ENCODE results near the gene LINGO1. TPM values are rescaled to one million over a fixed set of nuclear protein-coding genes. Genes with fewer than 3 reads are reported as not detected.

Gene LINGO1
- total and polyA plus RNA-seq, 8 donors, result 0.25 to 1.3 (median 0.57) TPM; not detected in 4

GRCh38 chr15:77564938-77565337 lies 67.8 kb downstream of the LINGO1 start:
- no peaks in the 10 kb centered on the region for H3K9me3 ChIP-seq
- intact Hi-C loops (cut with DNase I; ENCODE audit: low total_unique reads), result no loop called here
- no peak overlapping the region for H3K27ac ChIP-seq
- peaks cover 0 to 20% (median 11%) of the 10 kb centered on the region in 4 donors for H3K4me1 ChIP-seq
- no peak overlapping the region for H3K4me3 ChIP-seq
- TF ChIP-seq CTCF (IDR thresholded peaks at IDR 0.05), result no peak
- no peak for TF ChIP-seq POLR2AphosphoS5 (IDR thresholded peaks at IDR 0.05)
- TF ChIP-seq EP300 (IDR thresholded peaks at IDR 0.05), result no peak
- no peak for TF ChIP-seq POLR2A (IDR thresholded peaks at IDR 0.05)
- H3K36me3 ChIP-seq, result no peaks in the 10 kb centered on the region
- no peaks in the 10 kb centered on the region for H3K27me3 ChIP-seq
- 75 to 85% (median 77%) methylated on average over 9 of the region's 9 CpGs for WGBS, 5 donors
- no peak for DNase-seq

- intact Hi-C loops (cut with DNase I; ENCODE audit: low total_unique reads), result no loop called here
- TF ChIP-seq EP300 (IDR thresholded peaks at IDR 0.05) (no peak), POLR2A (IDR thresholded peaks at IDR 0.05) (no peak), POLR2AphosphoS5 (IDR thresholded peaks at IDR 0.05) (no peak), CTCF (IDR thresholded peaks at IDR 0.05) (no peak)
- WGBS, 5 donors, result 74 to 91% (median 84%) methylated on average over 3 of the region's 3 CpGs
- Histone ChIP-seq H3K4me3 (no peak overlapping the region), H3K27ac (no peak overlapping the region), H3K4me1 (peaks cover 0 to 14% (median 6%) of the 10 kb centered on the region in 4 donors), H3K9me3 (no peaks in the 10 kb centered on the region), H3K27me3 (no peaks in the 10 kb centered on the region), H3K36me3 (no peaks in the 10 kb centered on the region)
- no peak for DNase-seq
Observed at GRCh38 chr15:77564341-77564740, 68.4 kb downstream of the LINGO1 start.

GRCh38 chr15:77563623-77564156 lies 69.0 kb downstream of the LINGO1 start:
- no peak for DNase-seq
- H3K36me3 ChIP-seq, result no peaks in the 10 kb centered on the region
- intact Hi-C loops (cut with DNase I; ENCODE audit: low total_unique reads), result no loop called here
- no peak for TF ChIP-seq CTCF (IDR thresholded peaks at IDR 0.05)
- no peak for TF ChIP-seq POLR2A (IDR thresholded peaks at IDR 0.05)
- no peak for TF ChIP-seq EP300 (IDR thresholded peaks at IDR 0.05)
- TF ChIP-seq POLR2AphosphoS5 (IDR thresholded peaks at IDR 0.05), result no peak
- peaks cover 0 to 8% (median 2%) of the 10 kb centered on the region in 4 donors for H3K4me1 ChIP-seq
- H3K27me3 ChIP-seq, result no peaks in the 10 kb centered on the region
- WGBS, 5 donors, result 44 to 68% (median 47%) methylated on average over 6 of the region's 6 CpGs
- no peak overlapping the region for H3K27ac ChIP-seq
- H3K9me3 ChIP-seq, result no peaks in the 10 kb centered on the region
- no peak overlapping the region for H3K4me3 ChIP-seq

Other genes starting within 250 kb of the LINGO1 start
- 10 to 100 TPM; 16.9 to 72.5 (median 24.9) TPM for gene PEAK1, start 212.8 kb downstream of the LINGO1 start, total RNA-seq
- 1 to 10 TPM; 1.7 to 6.6 (median 4.5) TPM for gene PEAK1, start 212.8 kb downstream of the LINGO1 start, polyA plus RNA-seq
- gene HMG20A, start 212.0 kb downstream of the LINGO1 start, total RNA-seq, result 10 to 100 TPM; 22.0 to 51.8 (median 32.7) TPM
- gene HMG20A, start 212.0 kb downstream of the LINGO1 start, polyA plus RNA-seq, result 1 to 10 TPM; 8.1 to 9.2 (median 8.3) TPM